Endodermal cell (in vitro differentiated cells): ENCODE data around the gene BBIP1. TPM values are rescaled to one million over a fixed set of nuclear protein-coding genes. Genes with fewer than 3 reads are reported as not detected.

Experiments
- DNase-seq: peaks from one replicate; pipeline ENCODE4 v3.0.0-alpha.2; 2017
- H3K27ac ChIP-seq: 2 replicates; pipeline ENCODE4 v1.5.1; 2013; ENCODE audit warnings: mild to moderate bottlenecking, low read depth, low read length, moderate library complexity
- H3K27me3 ChIP-seq: 2 replicates; pipeline ENCODE4 v1.6.1; 2013; ENCODE audit warnings: mild to moderate bottlenecking, low read length, moderate library complexity; ENCODE audit not compliant: insufficient read depth, control insufficient read depth, poor library complexity, severe bottlenecking
- H3K36me3 ChIP-seq: 2 replicates; pipeline ENCODE4 v1.7.0; 2013; ENCODE audit warnings: mild to moderate bottlenecking, low read length, moderate library complexity; ENCODE audit not compliant: control insufficient read depth, insufficient read depth
- H3K4me1 ChIP-seq: one replicate; pipeline ENCODE4 v1.7.0; 2013; ENCODE audit warnings: low read length; ENCODE audit not compliant: control insufficient read depth, insufficient read depth
- H3K4me3 ChIP-seq: 2 replicates; pipeline ENCODE4 v1.5.1; 2013; ENCODE audit warnings: mild to moderate bottlenecking, low read length, moderate library complexity
- H3K9ac ChIP-seq: 2 replicates; pipeline ENCODE4 v1.6.1; 2013; ENCODE audit warnings: mild to moderate bottlenecking, low read length, moderate library complexity; ENCODE audit not compliant: poor library complexity, severe bottlenecking; ENCODE audit errors: extremely low read depth
- H3K9me3 ChIP-seq: 2 replicates; pipeline ENCODE4 v1.6.1; 2013; ENCODE audit warnings: mild to moderate bottlenecking, low read length, moderate library complexity; ENCODE audit not compliant: control insufficient read depth
- H3K27ac Mint-ChIP-seq: 2 replicates; pipeline ENCODE4 v1.8.0; 2020; ENCODE audit warnings: mixed read lengths
- H3K27me3 Mint-ChIP-seq: 2 replicates; pipeline ENCODE4 v1.8.0; 2021; ENCODE audit warnings: mild to moderate bottlenecking, mixed read lengths; ENCODE audit not compliant: insufficient read depth
- H3K36me3 Mint-ChIP-seq: 2 replicates; pipeline ENCODE4 v1.8.0; 2020; ENCODE audit warnings: low read depth, mixed read lengths
- H3K4me1 Mint-ChIP-seq: 2 replicates; pipeline ENCODE4 v1.8.0; 2020; ENCODE audit warnings: mixed read lengths
- H3K4me3 Mint-ChIP-seq: 2 replicates; pipeline ENCODE4 v1.8.0; 2020; ENCODE audit warnings: mild to moderate bottlenecking, moderate library complexity, mixed read lengths
- H3K9me3 Mint-ChIP-seq: 2 replicates; pipeline ENCODE4 v1.8.0; 2020; ENCODE audit warnings: mild to moderate bottlenecking, mixed read lengths
- CTCF ChIP-seq: fragments of 200-600 bp; sonication (generic); conservative IDR thresholded peaks from 2 replicates; pipeline ENCODE4 v1.5.0; 2021; ENCODE audit warnings: antibody characterized with exemption, mild to moderate bottlenecking
- WGBS, 2 experiments: methylation state at CpG; one replicate each; pipeline versions ENCODE4 v1.1.5 to v1.1.7; 2013; ENCODE audit warnings: missing lambda C conversion rate in 2 of 2, mixed read lengths in 1 of 2; ENCODE audit not compliant: insufficient coverage in 1 of 2, insufficient read length in 1 of 2; 5-methylcytosine and 5-hydroxymethylcytosine counted together
- total RNA-seq, 2 donors: library from RNA; stranded (reverse); fragmentation: NEBNext Ultra II Directional in 1 of 2; extraction: Animal tissue kit (Norgen Biotek cat#: 25700) in 1 of 2; gene quantifications; 2 replicates in 1 of 2; 3 replicates in 1 of 2; pipeline ENCODE4 v1.2.1, GENCODE V29; 2021

Gene BBIP1
- total RNA-seq, 2 donors from 2014 or later: 27.6 to 32.8 TPM

- Histone ChIP-seq H3K4me1 (peaks cover 14% of the 10 kb centered on the region), H3K27me3 (no peaks in the 10 kb centered on the region), H3K36me3 (no peaks in the 10 kb centered on the region), H3K27ac (no peak overlapping the region), H3K4me3 (no peak overlapping the region), H3K9ac (no peak overlapping the region), H3K9me3 (no peaks in the 10 kb centered on the region)
- no peak for TF ChIP-seq CTCF
- H3K4me3 Mint-ChIP-seq: no peak overlapping the region
- DNase-seq: no peak
- peaks cover 42% of the 10 kb centered on the region for H3K4me1 Mint-ChIP-seq
- H3K27ac Mint-ChIP-seq: no peak overlapping the region
- H3K9me3 Mint-ChIP-seq: no peaks in the 10 kb centered on the region
- H3K27me3 Mint-ChIP-seq: no peaks in the 10 kb centered on the region
- no peaks in the 10 kb centered on the region for H3K36me3 Mint-ChIP-seq
These were observed 55.6 kb downstream of the BBIP1 start for GRCh38 chr10:110863361-110863760.

DNA sequence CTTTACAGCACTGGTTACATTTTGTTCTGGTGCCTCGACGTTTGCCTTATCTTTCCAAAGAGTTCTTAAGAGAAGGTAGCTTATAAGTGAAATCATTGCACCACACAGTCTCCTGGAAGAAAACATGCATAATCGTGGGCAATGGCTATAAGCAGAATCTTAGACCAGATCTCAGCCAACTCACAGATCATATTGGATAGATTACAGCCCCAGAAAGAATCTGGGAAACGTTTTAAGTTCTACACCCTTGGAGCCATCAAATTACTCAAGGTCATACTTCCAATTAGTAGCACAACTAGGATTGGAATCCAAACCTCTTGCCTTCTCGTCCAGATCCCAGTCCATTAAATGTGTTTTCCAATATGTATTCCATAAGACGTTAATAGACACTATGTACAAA lies 56.0 kb downstream of the BBIP1 start:
- peaks cover 46% of the 10 kb centered on the region for H3K4me1 Mint-ChIP-seq
- Histone ChIP-seq H3K9me3 (no peaks in the 10 kb centered on the region), H3K4me3 (no peak overlapping the region), H3K4me1 (peaks cover 16% of the 10 kb centered on the region), H3K27ac (no peak overlapping the region), H3K36me3 (no peaks in the 10 kb centered on the region), H3K9ac (no peak overlapping the region), H3K27me3 (no peaks in the 10 kb centered on the region)
- H3K36me3 Mint-ChIP-seq: no peaks in the 10 kb centered on the region
- TF ChIP-seq CTCF: no peak
- H3K9me3 Mint-ChIP-seq: no peaks in the 10 kb centered on the region
- no peak overlapping the region for H3K4me3 Mint-ChIP-seq
- WGBS, 2 experiments: 93 to 100% methylated on average over 3 to 6 of the region's 6 CpGs
- H3K27ac Mint-ChIP-seq: no peak overlapping the region
- no peak for DNase-seq
- H3K27me3 Mint-ChIP-seq: no peaks in the 10 kb centered on the region

GRCh38 chr10:110861930-110862649 lies 56.9 kb downstream of the BBIP1 start:
- 89 to 95% methylated on average over 6 of the region's 6 CpGs for WGBS, 2 experiments
- Histone ChIP-seq H3K27me3 (no peaks in the 10 kb centered on the region), H3K9me3 (no peaks in the 10 kb centered on the region), H3K27ac (no peak overlapping the region), H3K9ac (no peak overlapping the region), H3K36me3 (no peaks in the 10 kb centered on the region), H3K4me3 (no peak overlapping the region), H3K4me1 (peaks cover 18% of the 10 kb centered on the region)
- Mint-ChIP-seq H3K36me3 (no peaks in the 10 kb centered on the region), H3K9me3 (peaks cover 1% of the 10 kb centered on the region), H3K27ac (no peak overlapping the region), H3K4me1 (peaks cover 46% of the 10 kb centered on the region), H3K4me3 (no peak overlapping the region), H3K27me3 (no peaks in the 10 kb centered on the region)
- no peak for DNase-seq
- TF ChIP-seq CTCF: no peak
